OCI-LY3 (cell line): ENCODE data around the gene ABCB7.
"Not testable (repeated sequence)": the region's sequence is repeated elsewhere in the genome, so short reads cannot be mapped to it uniquely, and the experiment has no call there.

Source experiments
- H2AFZ ChIP-seq: fragments of 200-600, 300-600 bp; shearing (Covaris generic); 2 replicates; pipeline ENCODE4 v1.6.0; 2014; ENCODE audit warnings: antibody characterized with exemption, low read depth, low read length
- H3K27ac ChIP-seq: fragments of 200-600, 300-600 bp; sonication (generic); 2 replicates; pipeline ENCODE4 v1.5.1; 2014; ENCODE audit warnings: mild to moderate bottlenecking, low read length, moderate library complexity, mixed read lengths
- H3K27me3 ChIP-seq: fragments of 200-600, 300-600 bp; sonication (generic); 2 replicates; pipeline ENCODE4 v1.6.1; 2014; ENCODE audit warnings: low read depth, low read length, mixed read lengths
- H3K36me3 ChIP-seq: fragments of 200-600, 300-600 bp; sonication (generic); replicated peaks from 2 replicates; pipeline ENCODE3; 2014; ENCODE audit warnings: low read depth, low read length, mixed read lengths
- H3K4me1 ChIP-seq: fragments of 300-600, 200-600 bp; sonication (generic); 2 replicates; pipeline ENCODE4 v1.6.1; 2014; ENCODE audit warnings: low read length, mixed read lengths
- H3K4me2 ChIP-seq: fragments of 200-600, 300-600 bp; sonication (generic); 2 replicates; pipeline ENCODE4 v1.6.1; 2014; ENCODE audit warnings: low read length, mixed read lengths
- H3K4me3 ChIP-seq: fragments of 300-600, 200-600 bp; sonication (generic); 2 replicates; pipeline ENCODE4 v1.5.1; 2014; ENCODE audit warnings: antibody characterized with exemption, mild to moderate bottlenecking, low read length, moderate library complexity
- H3K79me2 ChIP-seq: fragments of 300-600, 200-600 bp; shearing (Covaris generic); 2 replicates; pipeline ENCODE4 v1.6.1; 2014; ENCODE audit warnings: mild to moderate bottlenecking, low read length, mixed read lengths
- H3K9ac ChIP-seq: fragments of 300-600, 200-600 bp; shearing (Covaris generic); 2 replicates; pipeline ENCODE4 v1.6.0; 2014; ENCODE audit warnings: mild to moderate bottlenecking, low read length, moderate library complexity
- H3K9me3 ChIP-seq: fragments of 200-600, 300-600 bp; shearing (Covaris generic); 2 replicates; pipeline ENCODE4 v1.6.1; 2014; ENCODE audit warnings: low read length, mixed read lengths; ENCODE audit not compliant: insufficient read depth
- H4K20me1 ChIP-seq: fragments of 200-600, 300-600 bp; sonication (generic); 2 replicates; pipeline ENCODE4 v1.6.1; 2016; ENCODE audit warnings: low read length, mixed read lengths; ENCODE audit not compliant: insufficient read depth
- CTCF ChIP-seq: fragments of 200-600, 300-600 bp; sonication (generic); IDR thresholded peaks from 2 replicates; pipeline ENCODE4 v1.5.1; 2014; ENCODE audit warnings: antibody characterized with exemption, low read length, low read depth
- EZH2phosphoT487 ChIP-seq: fragments of 200-600 bp; shearing (Covaris generic); IDR thresholded peaks from 2 replicates; pipeline ENCODE4 v1.6.1; 2018; ENCODE audit warnings: antibody characterized with exemption, mixed run types, low read depth

Gene ABCB7

DNA sequence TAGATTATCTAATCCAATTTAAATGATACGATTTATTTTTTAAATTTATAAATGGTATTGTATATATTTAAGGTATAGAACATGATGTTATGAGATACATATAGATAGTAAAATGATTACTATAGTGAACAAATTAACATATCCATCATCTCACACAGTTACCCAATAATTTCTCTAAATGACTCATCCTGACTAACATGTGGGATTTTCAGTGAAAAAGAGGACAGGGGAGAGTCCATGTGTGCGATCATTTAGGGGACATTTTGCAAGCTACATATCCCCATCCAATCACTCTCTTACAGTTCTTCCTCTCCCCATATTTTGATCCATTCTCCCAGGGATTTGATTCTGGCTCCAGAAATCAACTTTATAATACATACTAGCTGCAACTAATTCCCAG, 88.2 kb downstream of the ABCB7 start:
- Histone ChIP-seq H3K9me3 (no peaks in the 10 kb centered on the region), H3K9ac (no peak overlapping the region), H3K4me1 (no peaks in the 10 kb centered on the region), H4K20me1 (no peaks in the 10 kb centered on the region), H3K4me2 (no peak overlapping the region), H3K79me2 (no peaks in the 10 kb centered on the region), H2AFZ (no peak overlapping the region), H3K36me3 (peaks cover 4% of the 10 kb centered on the region), H3K27ac (no peak overlapping the region), H3K4me3 (no peak overlapping the region), H3K27me3 (no peaks in the 10 kb centered on the region)
- TF ChIP-seq CTCF (no peak), EZH2phosphoT487 (no peak)

DNA sequence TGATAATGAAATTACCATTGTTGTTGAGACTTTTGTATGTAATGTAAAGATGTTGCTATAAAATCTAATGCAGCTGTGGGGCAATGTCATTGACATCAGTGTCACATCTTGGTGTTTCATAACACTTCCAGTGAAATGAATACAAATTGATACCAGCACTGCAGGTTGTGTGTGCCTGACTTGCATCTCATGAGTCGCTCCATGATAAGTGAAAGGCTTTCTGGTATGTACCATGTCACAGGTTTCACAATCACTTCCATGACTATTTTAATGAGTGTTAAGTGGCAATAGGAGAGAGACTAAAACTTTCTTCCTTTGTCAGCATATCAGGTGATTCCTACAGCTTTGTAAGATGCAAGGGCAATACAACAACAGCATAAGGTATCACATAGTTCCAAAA, 94.4 kb downstream of the ABCB7 start:
- Histone ChIP-seq H3K27me3 (no peaks in the 10 kb centered on the region), H3K4me1 (no peaks in the 10 kb centered on the region), H4K20me1 (no peaks in the 10 kb centered on the region), H3K27ac (no peak overlapping the region), H3K4me2 (no peak overlapping the region), H2AFZ (no peak overlapping the region), H3K4me3 (no peak overlapping the region), H3K9ac (no peak overlapping the region), H3K9me3 (no peaks in the 10 kb centered on the region), H3K36me3 (peaks cover 3% of the 10 kb centered on the region), H3K79me2 (no peaks in the 10 kb centered on the region)
- TF ChIP-seq EZH2phosphoT487 (no peak), CTCF (no peak)

DNA sequence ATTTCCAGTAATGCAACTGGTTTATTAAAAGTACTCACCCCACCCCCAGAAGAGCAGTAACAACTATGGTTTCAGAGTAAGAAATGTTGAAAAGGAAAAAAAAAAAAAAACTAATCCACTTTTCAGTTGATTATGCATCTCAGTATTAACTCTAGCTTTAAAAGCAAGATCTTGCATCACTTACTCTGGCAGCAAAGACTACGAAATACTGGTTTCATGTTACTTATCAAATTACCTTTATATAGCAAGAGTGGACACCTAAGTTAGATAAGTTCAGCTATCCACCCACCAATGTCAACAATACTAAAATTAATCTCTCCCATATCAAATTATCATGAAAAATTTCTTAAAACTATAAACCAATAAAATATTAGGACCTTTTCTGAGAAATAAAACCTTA, 105.0 kb downstream of the ABCB7 start:
- H3K4me2 ChIP-seq: no peak overlapping the region
- H3K27me3 ChIP-seq: no peaks in the 10 kb centered on the region
- no peaks in the 10 kb centered on the region for H3K4me1 ChIP-seq
- H3K4me3 ChIP-seq: no peak overlapping the region
- no peak overlapping the region for H3K27ac ChIP-seq
- H2AFZ ChIP-seq: no peak overlapping the region
- no peaks in the 10 kb centered on the region for H3K79me2 ChIP-seq
- no peaks in the 10 kb centered on the region for H3K9me3 ChIP-seq
- H4K20me1 ChIP-seq: no peaks in the 10 kb centered on the region
- TF ChIP-seq CTCF (no peak), EZH2phosphoT487 (no peak)
- H3K36me3 ChIP-seq: peaks cover 3% of the 10 kb centered on the region
- no peak overlapping the region for H3K9ac ChIP-seq

DNA sequence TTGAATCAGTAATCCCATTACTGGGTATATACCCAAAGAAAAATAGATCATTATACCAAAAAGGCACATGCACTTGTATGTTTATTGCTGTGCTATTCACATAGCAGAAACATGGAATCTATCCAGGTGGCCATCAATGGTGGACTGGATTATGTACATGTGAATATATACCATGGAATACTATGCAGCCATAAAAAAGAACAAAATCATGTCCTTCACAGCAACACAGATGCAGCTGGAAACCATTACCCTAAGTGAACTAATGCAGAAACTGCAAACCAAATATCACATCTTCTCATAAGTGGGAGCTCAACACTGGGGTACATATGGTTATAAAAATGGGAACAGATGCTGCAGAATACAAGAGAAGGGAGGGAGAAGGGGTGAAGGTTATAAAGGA, 110.7 kb downstream of the ABCB7 start:
- Histone ChIP-seq H3K27ac (no peak overlapping the region), H3K4me2 (no peak overlapping the region), H3K9ac (no peak overlapping the region), H3K9me3 (no peaks in the 10 kb centered on the region), H3K4me1 (no peaks in the 10 kb centered on the region), H4K20me1 (no peaks in the 10 kb centered on the region), H3K4me3 (no peak overlapping the region), H3K36me3 (peaks cover 3% of the 10 kb centered on the region), H2AFZ (no peak overlapping the region), H3K79me2 (no peaks in the 10 kb centered on the region), H3K27me3 (no peaks in the 10 kb centered on the region)
- TF ChIP-seq CTCF (no peak), EZH2phosphoT487 (no peak)

- not testable (repeated sequence) for H3K4me3 ChIP-seq, H3K27ac ChIP-seq, H2AFZ ChIP-seq, H3K4me1 ChIP-seq, H3K9me3 ChIP-seq, H3K36me3 ChIP-seq, H4K20me1 ChIP-seq, H3K4me2 ChIP-seq, H3K79me2 ChIP-seq, H3K27me3 ChIP-seq, H3K9ac ChIP-seq
Measured at GRCh38 chrX:75044142-75044541, 111.9 kb downstream of the ABCB7 start.
